Tibial nerve (tissue), 4 donors: ENCODE data around the gene DHRS1. TPM values are rescaled to one million over a fixed set of nuclear protein-coding genes. Genes with fewer than 3 reads are reported as not detected.
A peak's percentile ranks its signal among the peaks of the same experiment; 100 is the strongest.

Experiments used
- DNase-seq, 2 donors: peaks; one replicate each; pipeline ENCODE4 v3.0.0-alpha.2; 2019; ENCODE audit warnings: low spot score in 2 of 2
- H3K27ac ChIP-seq, 4 donors: fragments of 200-600 bp; sonication (generic) in 3 of 4; one replicate each; pipeline ENCODE4 v1.5.1; 2017 to 2019; ENCODE audit warnings: mild to moderate bottlenecking in 1 of 4
- H3K27me3 ChIP-seq, 2 donors: fragments of 200-600 bp; sonication (generic) in 1 of 2; one replicate each; pipeline versions ENCODE4 v1.5.1 to v1.6.0; 2017 to 2019
- H3K36me3 ChIP-seq, 3 donors: fragments of 200-600 bp; sonication (generic); one replicate each; pipeline ENCODE4 v1.5.1; 2018 to 2019
- H3K4me1 ChIP-seq, 4 donors: fragments of 200-600 bp; sonication (generic) in 3 of 4; one replicate each; pipeline ENCODE4 v1.5.1; 2017 to 2019
- H3K4me3 ChIP-seq, 4 donors: fragments of 200-600 bp; sonication (generic) in 3 of 4; one replicate each; pipeline ENCODE4 v1.5.1; 2017 to 2019; ENCODE audit warnings: mild to moderate bottlenecking in 1 of 4, moderate library complexity in 1 of 4
- H3K9me3 ChIP-seq, 4 donors: fragments of 200-600 bp; sonication (generic) in 3 of 4; one replicate each; pipeline ENCODE4 v1.5.1; 2017 to 2019
- EP300 ChIP-seq, 2 donors: sonication (generic); formaldehyde crosslinking; IDR thresholded peaks; one replicate each; pipeline ENCODE4 v1.6.1; 2017; ENCODE audit warnings: antibody characterized with exemption in 2 of 2, mild to moderate bottlenecking in 1 of 2
- POLR2A ChIP-seq, 2 donors: fragments of 450-650 bp; IDR thresholded peaks; one replicate each; pipeline ENCODE4 v1.6.1; 2017; ENCODE audit warnings: antibody characterized with exemption in 2 of 2, mild to moderate bottlenecking in 2 of 2, moderate library complexity in 2 of 2
- WGBS, 2 donors: methylation state at CpG; one replicate each; pipeline ENCODE4 v1.1.5; 2018; 5-methylcytosine and 5-hydroxymethylcytosine counted together
- total RNA-seq, 4 donors: library from RNA; depleted of rRNA; stranded (reverse); fragments of >200 nt; gene quantifications; one replicate each; pipeline ENCODE4 v1.1.0, GENCODE V29; 2016
- TF ChIP-seq, protein P1 (sequence below), 5 experiments: fragments of 200-600 bp in 3 of 5; fragments of 450-650 bp in 2 of 5; sonication (generic) in 3 of 5; IDR thresholded peaks; one replicate each; pipeline ENCODE4 v1.5.1; 2016 to 2019; ENCODE audit warnings: antibody characterized with exemption in 5 of 5, mild to moderate bottlenecking in 3 of 5, moderate library complexity in 2 of 5

DHRS1 gene
- total RNA-seq, 4 donors from 2014 or later, result 15.7 to 43.5 (median 22.6) TPM

GRCh38 chr14:24270537-24271133 lies 28.9 kb downstream of the DHRS1 start:
- peak overlapping the region; percentile 77 to 99 (median 95) for H3K4me3 ChIP-seq
- no peaks in the 10 kb centered on the region for H3K9me3 ChIP-seq
- no peaks in the 10 kb centered on the region for H3K27me3 ChIP-seq
- DNase-seq, result no peak
- 13 to 14% methylated on average over 11 to 12 of the region's 13 CpGs for WGBS, 2 donors
- peaks cover 0 to 22% (median 8%) of the 10 kb centered on the region in 4 donors for H3K4me1 ChIP-seq
- TF ChIP-seq EP300 (IDR thresholded peaks at IDR 0.05), result no peak
- TF ChIP-seq, protein P1, sequence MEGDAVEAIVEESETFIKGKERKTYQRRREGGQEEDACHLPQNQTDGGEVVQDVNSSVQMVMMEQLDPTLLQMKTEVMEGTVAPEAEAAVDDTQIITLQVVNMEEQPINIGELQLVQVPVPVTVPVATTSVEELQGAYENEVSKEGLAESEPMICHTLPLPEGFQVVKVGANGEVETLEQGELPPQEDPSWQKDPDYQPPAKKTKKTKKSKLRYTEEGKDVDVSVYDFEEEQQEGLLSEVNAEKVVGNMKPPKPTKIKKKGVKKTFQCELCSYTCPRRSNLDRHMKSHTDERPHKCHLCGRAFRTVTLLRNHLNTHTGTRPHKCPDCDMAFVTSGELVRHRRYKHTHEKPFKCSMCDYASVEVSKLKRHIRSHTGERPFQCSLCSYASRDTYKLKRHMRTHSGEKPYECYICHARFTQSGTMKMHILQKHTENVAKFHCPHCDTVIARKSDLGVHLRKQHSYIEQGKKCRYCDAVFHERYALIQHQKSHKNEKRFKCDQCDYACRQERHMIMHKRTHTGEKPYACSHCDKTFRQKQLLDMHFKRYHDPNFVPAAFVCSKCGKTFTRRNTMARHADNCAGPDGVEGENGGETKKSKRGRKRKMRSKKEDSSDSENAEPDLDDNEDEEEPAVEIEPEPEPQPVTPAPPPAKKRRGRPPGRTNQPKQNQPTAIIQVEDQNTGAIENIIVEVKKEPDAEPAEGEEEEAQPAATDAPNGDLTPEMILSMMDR (IDR thresholded peaks at IDR 0.05), result no peak
- TF ChIP-seq POLR2A (IDR thresholded peaks at IDR 0.05), result no peak
- H3K27ac ChIP-seq, result peak overlapping the region; percentile 88 to 99 (median 99)
- H3K36me3 ChIP-seq, result peaks cover 0 to 46% (median 4%) of the 10 kb centered on the region in 3 donors

GRCh38 chr14:24269910-24270536 lies 29.6 kb downstream of the DHRS1 start:
- Histone ChIP-seq H3K27ac (no peak overlapping the region), H3K9me3 (no peaks in the 10 kb centered on the region), H3K4me1 (peaks cover 0 to 19% (median 8%) of the 10 kb centered on the region in 4 donors), H3K4me3 (no peak overlapping the region), H3K36me3 (peaks cover 0 to 52% (median 4%) of the 10 kb centered on the region in 3 donors), H3K27me3 (no peaks in the 10 kb centered on the region)
- DNase-seq, result no peak
- 93 to 97% methylated on average over 14 of the region's 14 CpGs for WGBS, 2 donors
- TF ChIP-seq, protein P1 (IDR thresholded peaks at IDR 0.05), result no peak
- TF ChIP-seq EP300 (IDR thresholded peaks at IDR 0.05), result no peak
- no peak for TF ChIP-seq POLR2A (IDR thresholded peaks at IDR 0.05)

DNA sequence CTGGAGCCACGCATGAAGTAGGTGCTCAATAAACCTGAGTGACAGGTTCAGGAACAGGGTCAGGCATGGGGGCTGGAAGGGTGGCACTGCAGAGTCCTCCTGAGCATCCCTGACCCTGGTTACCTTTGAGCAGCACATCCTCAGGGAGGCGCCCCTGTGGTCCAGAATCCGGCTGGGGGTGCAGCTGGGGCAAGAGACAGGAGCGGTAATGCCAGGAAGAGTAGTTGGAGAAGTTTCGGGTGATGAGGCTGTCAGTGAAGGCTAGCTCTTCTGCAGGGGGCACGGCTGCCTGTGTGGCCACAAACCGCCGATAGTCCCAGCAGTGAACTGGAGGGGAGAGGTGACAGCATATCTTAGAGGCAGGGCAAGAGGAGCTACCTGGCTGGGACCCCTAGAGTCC lies 30.2 kb downstream of the DHRS1 start:
- Histone ChIP-seq H3K9me3 (no peaks in the 10 kb centered on the region), H3K27ac (no peak overlapping the region), H3K4me1 (peaks cover 0 to 19% (median 8%) of the 10 kb centered on the region in 4 donors), H3K27me3 (no peaks in the 10 kb centered on the region), H3K4me3 (no peak overlapping the region), H3K36me3 (peaks cover 0 to 59% (median 4%) of the 10 kb centered on the region in 3 donors)
- 89 to 92% methylated on average over 8 of the region's 8 CpGs for WGBS, 2 donors
- no peak for TF ChIP-seq POLR2A (IDR thresholded peaks at IDR 0.05)
- no peak for TF ChIP-seq EP300 (IDR thresholded peaks at IDR 0.05)
- TF ChIP-seq, protein P1 (IDR thresholded peaks at IDR 0.05), result no peak
- DNase-seq, result no peak

GRCh38 chr14:24268225-24268624 lies 31.4 kb downstream of the DHRS1 start:
- no peak overlapping the region for H3K27ac ChIP-seq
- WGBS, 2 donors, result 91 to 94% methylated on average over 9 of the region's 9 CpGs
- H3K4me3 ChIP-seq, result no peak overlapping the region
- no peaks in the 10 kb centered on the region for H3K9me3 ChIP-seq
- no peak for DNase-seq
- no peaks in the 10 kb centered on the region for H3K27me3 ChIP-seq
- TF ChIP-seq, protein P1 (IDR thresholded peaks at IDR 0.05), result no peak
- no peak for TF ChIP-seq EP300 (IDR thresholded peaks at IDR 0.05)
- no peak for TF ChIP-seq POLR2A (IDR thresholded peaks at IDR 0.05)
- peaks cover 0 to 70% (median 4%) of the 10 kb centered on the region in 3 donors for H3K36me3 ChIP-seq
- peaks cover 0 to 17% (median 6%) of the 10 kb centered on the region in 4 donors for H3K4me1 ChIP-seq

GRCh38 chr14:24267516-24267915 lies 32.1 kb downstream of the DHRS1 start:
- no peak for DNase-seq
- no peaks in the 10 kb centered on the region for H3K9me3 ChIP-seq
- no peak overlapping the region for H3K4me3 ChIP-seq
- H3K27me3 ChIP-seq, result no peaks in the 10 kb centered on the region
- no peak overlapping the region for H3K27ac ChIP-seq
- H3K4me1 ChIP-seq, result peaks cover 0 to 14% (median 6%) of the 10 kb centered on the region in 4 donors
- 86 to 89% methylated on average over 8 to 9 of the region's 9 CpGs for WGBS, 2 donors
- H3K36me3 ChIP-seq, result peaks cover 0 to 71% (median 4%) of the 10 kb centered on the region in 3 donors
- TF ChIP-seq EP300 (IDR thresholded peaks at IDR 0.05) (no peak), POLR2A (IDR thresholded peaks at IDR 0.05) (no peak)
- TF ChIP-seq, protein P1 (IDR thresholded peaks at IDR 0.05), result no peak
